Breast epithelium (tissue), 4 donors: ENCODE data around the gene PFKP. TPM values are rescaled to one million over a fixed set of nuclear protein-coding genes. Genes with fewer than 3 reads are reported as not detected.
"Not testable (repeated sequence)": the region's sequence is repeated elsewhere in the genome, so short reads cannot be mapped to it uniquely, and the experiment has no call there.

Experiments used
- DNase-seq, 2 donors: peaks; one replicate each; pipeline ENCODE4 v3.0.0-alpha.2; 2019; ENCODE audit warnings: low spot score in 2 of 2
- H3K27ac ChIP-seq, 2 donors: fragments of 200-600 bp; sonication (generic) in 1 of 2; one replicate each; pipeline ENCODE4 v1.5.1; 2016 to 2019; ENCODE audit warnings: mild to moderate bottlenecking in 1 of 2
- H3K27me3 ChIP-seq, 2 donors: fragments of 200-600 bp; sonication (generic) in 1 of 2; one replicate each; pipeline versions ENCODE4 v1.5.1 to v1.6.0; 2017 to 2019; ENCODE audit warnings: control low read depth in 1 of 2, mild to moderate bottlenecking in 1 of 2
- H3K36me3 ChIP-seq: fragments of 200-600 bp; one replicate; pipeline ENCODE4 v1.5.1; 2019
- H3K4me1 ChIP-seq, 2 donors: fragments of 200-600 bp; sonication (generic); one replicate each; pipeline ENCODE4 v1.5.1; 2016 to 2019; ENCODE audit warnings: control low read depth in 1 of 2
- H3K4me3 ChIP-seq, 3 donors: fragments of 200-600 bp; sonication (generic); 1 replicate in 2 of 3; 2 replicates in 1 of 3; pipeline ENCODE4 v1.5.1; 2016 to 2019; ENCODE audit warnings: mild to moderate bottlenecking in 3 of 3, moderate library complexity in 2 of 3
- H3K9me3 ChIP-seq, 2 donors: fragments of 200-600 bp; sonication (generic) in 1 of 2; one replicate each; pipeline ENCODE4 v1.5.1; 2016 to 2019; ENCODE audit warnings: control low read depth in 1 of 2
- CTCF ChIP-seq, 3 donors: fragments of 450-650 bp; IDR thresholded peaks; one replicate each; pipeline ENCODE4 v1.5.1; 2016 to 2017; ENCODE audit warnings: antibody characterized with exemption in 3 of 3, mild to moderate bottlenecking in 3 of 3, moderate library complexity in 3 of 3
- POLR2A ChIP-seq: fragments of 450-650 bp; IDR thresholded peaks from one replicate; pipeline ENCODE4 v1.6.1; 2016; ENCODE audit warnings: antibody characterized with exemption, mild to moderate bottlenecking, moderate library complexity
- POLR2AphosphoS5 ChIP-seq, 3 donors: sonication (generic); formaldehyde crosslinking; IDR thresholded peaks; one replicate each; pipeline ENCODE4 v1.6.1; 2017; ENCODE audit warnings: antibody characterized with exemption in 3 of 3
- intact Hi-C: fragments of 100-400 bp; cut with DNase I; formaldehyde crosslinking; loops from one replicate; pipeline ENCODE4 v1.15.1; 2023; ENCODE audit warnings: low total_unique reads
- total RNA-seq, 3 donors: library from RNA; depleted of rRNA; stranded (reverse); fragments of >200 nt; gene quantifications; one replicate each; pipeline ENCODE4 v1.1.0, GENCODE V29; 2016

The PFKP gene
- total RNA-seq, 3 donors from 2014 or later: 16.0 to 37.0 (median 32.9) TPM

DNA sequence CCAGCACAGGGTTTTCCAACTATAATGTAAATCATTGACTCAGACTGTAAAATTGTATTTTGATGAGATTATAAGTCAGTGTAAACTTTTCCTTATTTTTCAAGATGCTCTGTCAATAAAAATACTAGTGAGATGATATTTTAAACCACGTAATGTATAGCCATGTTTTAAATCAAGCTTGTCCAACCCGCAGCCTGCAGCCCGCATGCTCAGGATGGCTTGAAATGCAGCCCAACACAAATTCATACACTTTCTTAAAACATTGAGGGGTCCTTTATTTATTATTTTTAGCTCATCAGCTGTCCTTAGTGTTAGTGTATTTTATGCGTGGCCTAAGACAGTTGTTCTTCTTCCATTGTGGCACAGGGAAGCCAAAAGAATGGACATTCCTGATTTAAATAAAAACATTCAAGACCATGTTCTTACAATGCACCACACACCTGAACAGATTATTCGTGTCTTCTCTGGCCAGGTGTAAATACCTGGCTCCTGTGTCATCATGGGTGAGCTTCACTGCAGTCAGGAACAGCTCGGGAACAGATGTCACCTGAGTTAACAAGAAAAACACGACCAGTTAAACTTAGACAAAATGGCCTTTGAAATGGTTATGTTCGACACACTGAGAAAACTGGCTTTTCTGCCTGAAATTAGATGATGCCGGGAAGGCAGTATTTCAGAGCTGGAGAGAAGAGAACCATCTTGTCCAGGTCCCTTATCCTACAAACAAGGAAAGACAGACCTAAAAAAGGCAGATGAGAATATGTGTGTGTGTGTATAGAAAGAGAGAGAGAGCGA lies 99.3 kb downstream of the PFKP start:
- peaks cover 17% of the 10 kb centered on the region for H3K36me3 ChIP-seq
- TF ChIP-seq POLR2A (no peak), POLR2AphosphoS5 (IDR thresholded peaks at IDR 0.05) (no peak), CTCF (IDR thresholded peaks at IDR 0.05) (no peak)
- no peak overlapping the region for H3K27ac ChIP-seq
- DNase-seq: no peak
- H3K9me3 ChIP-seq: no peaks in the 10 kb centered on the region
- peaks cover 0 to 4% of the 10 kb centered on the region in 2 donors for H3K4me1 ChIP-seq
- intact Hi-C loops: no loop called here
- no peak overlapping the region for H3K4me3 ChIP-seq
- no peaks in the 10 kb centered on the region for H3K27me3 ChIP-seq

GRCh38 chr10:3167611-3168330 lies 100.4 kb downstream of the PFKP start:
- H3K36me3 ChIP-seq: peaks cover 16% of the 10 kb centered on the region
- H3K27ac ChIP-seq: no peak overlapping the region
- H3K4me1 ChIP-seq: peaks cover 0 to 7% of the 10 kb centered on the region in 2 donors
- TF ChIP-seq POLR2A (no peak), CTCF (IDR thresholded peaks at IDR 0.05) (no peak), POLR2AphosphoS5 (IDR thresholded peaks at IDR 0.05) (no peak)
- intact Hi-C loops: no loop called here
- H3K4me3 ChIP-seq: no peak overlapping the region
- no peak for DNase-seq
- H3K9me3 ChIP-seq: no peaks in the 10 kb centered on the region
- no peaks in the 10 kb centered on the region for H3K27me3 ChIP-seq

GRCh38 chr10:3169271-3169670 lies 101.9 kb downstream of the PFKP start:
- Histone ChIP-seq H3K4me1 (peaks cover 0 to 7% of the 10 kb centered on the region in 2 donors), H3K27me3 (no peaks in the 10 kb centered on the region), H3K36me3 (peaks cover 8% of the 10 kb centered on the region), H3K4me3 (no peak overlapping the region), H3K27ac (no peak overlapping the region), H3K9me3 (no peaks in the 10 kb centered on the region)
- DNase-seq: no peak
- intact Hi-C loops: no loop called here
- TF ChIP-seq POLR2A (no peak), CTCF (IDR thresholded peaks at IDR 0.05) (no peak), POLR2AphosphoS5 (IDR thresholded peaks at IDR 0.05) (no peak)

DNA sequence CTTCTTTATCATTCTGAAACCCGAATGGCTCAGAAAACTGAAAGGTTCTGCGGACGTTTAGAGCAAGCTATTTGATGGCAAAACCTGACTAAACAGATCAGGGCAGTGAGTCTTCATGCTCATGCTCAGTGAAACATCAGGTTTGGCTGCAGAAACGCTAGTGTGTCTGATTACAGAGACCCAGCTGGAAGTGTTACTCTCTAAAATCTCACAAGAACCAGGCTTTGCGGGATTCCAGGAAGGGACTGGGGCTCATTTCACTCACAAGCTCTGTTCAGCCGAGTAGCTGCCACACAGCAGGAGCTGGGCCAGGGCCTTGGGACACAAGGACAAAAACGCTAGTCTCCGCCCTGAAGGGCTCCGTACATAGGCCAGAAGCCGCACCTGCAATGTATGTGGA lies 102.3 kb downstream of the PFKP start:
- Histone ChIP-seq H3K9me3 (no peaks in the 10 kb centered on the region), H3K36me3 (peaks cover 8% of the 10 kb centered on the region), H3K27me3 (no peaks in the 10 kb centered on the region), H3K4me1 (peaks cover 0 to 7% of the 10 kb centered on the region in 2 donors), H3K4me3 (no peak overlapping the region), H3K27ac (no peak overlapping the region)
- no peak for TF ChIP-seq POLR2A
- TF ChIP-seq CTCF (IDR thresholded peaks at IDR 0.05): no peak
- no peak for TF ChIP-seq POLR2AphosphoS5 (IDR thresholded peaks at IDR 0.05)
- intact Hi-C loops: no loop called here
- no peak for DNase-seq

DNA sequence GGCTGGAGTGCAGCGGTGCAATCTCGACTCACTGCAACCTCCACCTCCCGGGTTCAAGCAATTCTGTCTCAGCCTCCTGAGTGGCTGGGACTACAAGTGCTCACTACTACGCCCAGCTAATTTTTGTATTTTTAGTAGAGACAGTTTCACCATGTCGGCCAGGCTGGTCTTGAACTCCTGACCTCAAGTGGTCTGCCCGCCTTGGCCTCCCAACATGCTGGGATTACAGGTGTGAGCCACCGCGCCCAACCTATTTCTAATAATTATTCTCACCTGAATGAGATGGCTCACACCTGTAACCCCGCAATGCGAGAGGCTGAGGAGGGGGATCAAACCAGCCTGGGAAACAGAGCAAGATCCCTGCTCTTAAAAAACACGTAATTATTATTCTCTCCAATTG lies 104.1 kb downstream of the PFKP start:
- H3K9me3 ChIP-seq, H3K4me1 ChIP-seq, H3K27ac ChIP-seq, H3K36me3 ChIP-seq, intact Hi-C loops, DNase-seq, H3K27me3 ChIP-seq: not testable (repeated sequence)
- H3K4me3 ChIP-seq: peak overlapping the region; percentile 91 to 94 (median 92)
